HAP-1 (cell line): ENCODE results near the gene GBGT1.
A peak's percentile ranks its signal among the peaks of the same experiment; 100 is the strongest.

Experiments used
- DNase-seq, 2 experiments: peaks; one replicate each; pipeline ENCODE4 v3.0.0-alpha.2; 2016 to 2020; ENCODE audit warnings: low spot score in 2 of 2
- H3K27me3 ChIP-seq: fragments of 250-450 bp; sonication (Bioruptor Pico); 2 replicates; pipeline ENCODE4 v1.5.1; 2020; ENCODE audit warnings: low read depth, mild to moderate bottlenecking, moderate library complexity
- H3K36me3 ChIP-seq: fragments of 250-450 bp; sonication (Bioruptor Pico); replicated peaks from 2 replicates; pipeline ENCODE4 v1.5.1; 2020; ENCODE audit warnings: mild to moderate bottlenecking
- H3K4me1 ChIP-seq: fragments of 250-450 bp; sonication (Bioruptor Pico); 2 replicates; pipeline ENCODE4 v1.5.1; 2020; ENCODE audit warnings: mild to moderate bottlenecking
- H3K4me3 ChIP-seq: fragments of 250-450 bp; sonication (Bioruptor Pico); 2 replicates; pipeline ENCODE4 v1.5.1; 2020; ENCODE audit warnings: mild to moderate bottlenecking, moderate library complexity
- H3K9me3 ChIP-seq: fragments of 250-450 bp; sonication (Bioruptor Pico); 2 replicates; pipeline ENCODE4 v1.5.1; 2020; ENCODE audit warnings: mild to moderate bottlenecking, moderate library complexity
- in situ Hi-C: fragments of 300-500 bp; cut with MboI; formaldehyde crosslinking; loops from 3 replicates; pipeline ENCODE4 v1.14.3; 2020; ENCODE audit warnings: low sequenced_read_pairs, inconsistent platforms, mixed read lengths

Gene GBGT1

GRCh38 chr9:133149130-133150015 is 14.3 kb downstream of the GBGT1 start:
- Histone ChIP-seq H3K4me3 (peak overlapping the region; percentile 31), H3K27me3 (no peaks in the 10 kb centered on the region), H3K9me3 (no peaks in the 10 kb centered on the region), H3K4me1 (peaks cover 14% of the 10 kb centered on the region), H3K36me3 (peaks cover 12% of the 10 kb centered on the region)
- peak; percentile 82 to 91 for DNase-seq
- in situ Hi-C loops, result no loop called here

- Histone ChIP-seq H3K27me3 (no peaks in the 10 kb centered on the region), H3K36me3 (peaks cover 8% of the 10 kb centered on the region), H3K4me3 (peak overlapping the region; percentile 79), H3K4me1 (peaks cover 18% of the 10 kb centered on the region), H3K9me3 (no peaks in the 10 kb centered on the region)
- in situ Hi-C loops, result no loop called here
- DNase-seq, result peak in 1 of 2 experiments; percentile 61
These were observed 15.2 kb downstream of the GBGT1 start for GRCh38 chr9:133148199-133149129.

- H3K4me3 ChIP-seq, result peak overlapping the region; percentile 79
- H3K4me1 ChIP-seq, result peaks cover 18% of the 10 kb centered on the region
- peak; percentile 68 to 92 for DNase-seq
- no peaks in the 10 kb centered on the region for H3K27me3 ChIP-seq
- no peaks in the 10 kb centered on the region for H3K9me3 ChIP-seq
- in situ Hi-C loops, result no loop called here
- H3K36me3 ChIP-seq, result peaks cover 5% of the 10 kb centered on the region; the same call in 1 of the 2 replicates
These were observed 16.1 kb downstream of the GBGT1 start for GRCh38 chr9:133147412-133148198.

- peaks cover 5% of the 10 kb centered on the region; the same call in 1 of the 2 replicates for H3K36me3 ChIP-seq
- no peaks in the 10 kb centered on the region for H3K9me3 ChIP-seq
- H3K4me1 ChIP-seq, result peaks cover 18% of the 10 kb centered on the region
- peak overlapping the region; percentile 79 for H3K4me3 ChIP-seq
- DNase-seq, result no peak
- in situ Hi-C loops, result no loop called here
- no peaks in the 10 kb centered on the region for H3K27me3 ChIP-seq
These were observed 16.8 kb downstream of the GBGT1 start for GRCh38 chr9:133146746-133147411.

DNA sequence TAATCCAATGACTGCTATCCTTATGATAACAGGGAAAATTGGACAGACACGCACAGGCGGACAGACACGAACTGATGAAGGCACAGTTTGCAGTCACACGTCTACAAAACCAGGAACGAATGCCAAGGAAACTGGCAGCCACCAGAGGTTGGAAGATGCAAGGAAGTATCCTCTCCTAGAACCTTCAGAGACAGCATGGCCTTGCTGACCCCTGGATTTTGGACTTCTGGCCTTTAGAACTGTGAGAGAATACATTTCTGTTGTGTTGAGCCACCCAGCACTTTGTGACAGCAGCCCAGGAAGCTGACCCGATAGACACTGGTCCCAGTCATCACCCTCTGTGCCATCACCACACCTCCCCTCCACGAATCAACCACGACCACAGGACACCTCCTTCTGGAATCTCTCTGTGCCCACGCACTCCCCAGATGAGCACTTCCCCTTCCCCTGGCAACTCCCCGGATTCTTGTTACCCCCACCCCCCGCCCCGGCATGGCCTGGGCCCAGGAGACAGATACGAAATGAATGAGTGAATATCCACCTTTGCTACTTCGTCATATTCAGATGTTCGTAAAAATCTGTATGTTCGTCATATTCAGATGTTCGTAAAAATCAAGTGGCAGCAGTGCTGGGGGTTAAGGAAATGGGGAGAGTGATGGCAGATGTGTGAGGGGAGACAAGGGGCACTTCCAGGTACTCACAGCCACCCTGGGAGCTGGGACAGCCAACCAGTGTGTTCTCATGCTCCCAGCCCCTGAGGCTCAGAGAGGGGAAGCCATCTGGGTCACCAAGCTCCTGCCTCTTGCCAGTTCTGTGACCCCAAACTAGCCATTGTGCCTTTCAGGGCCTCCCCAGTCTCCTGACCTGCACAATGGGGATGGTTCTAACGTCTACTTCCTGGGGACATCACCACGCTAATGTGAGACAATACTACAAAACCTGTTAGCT is 18.5 kb downstream of the GBGT1 start:
- no peak for DNase-seq
- in situ Hi-C loops, result no loop called here
- Histone ChIP-seq H3K4me1 (peaks cover 18% of the 10 kb centered on the region), H3K4me3 (no peak overlapping the region), H3K9me3 (no peaks in the 10 kb centered on the region), H3K27me3 (no peaks in the 10 kb centered on the region), H3K36me3 (peaks cover 5% of the 10 kb centered on the region; the same call in 1 of the 2 replicates)

DNA sequence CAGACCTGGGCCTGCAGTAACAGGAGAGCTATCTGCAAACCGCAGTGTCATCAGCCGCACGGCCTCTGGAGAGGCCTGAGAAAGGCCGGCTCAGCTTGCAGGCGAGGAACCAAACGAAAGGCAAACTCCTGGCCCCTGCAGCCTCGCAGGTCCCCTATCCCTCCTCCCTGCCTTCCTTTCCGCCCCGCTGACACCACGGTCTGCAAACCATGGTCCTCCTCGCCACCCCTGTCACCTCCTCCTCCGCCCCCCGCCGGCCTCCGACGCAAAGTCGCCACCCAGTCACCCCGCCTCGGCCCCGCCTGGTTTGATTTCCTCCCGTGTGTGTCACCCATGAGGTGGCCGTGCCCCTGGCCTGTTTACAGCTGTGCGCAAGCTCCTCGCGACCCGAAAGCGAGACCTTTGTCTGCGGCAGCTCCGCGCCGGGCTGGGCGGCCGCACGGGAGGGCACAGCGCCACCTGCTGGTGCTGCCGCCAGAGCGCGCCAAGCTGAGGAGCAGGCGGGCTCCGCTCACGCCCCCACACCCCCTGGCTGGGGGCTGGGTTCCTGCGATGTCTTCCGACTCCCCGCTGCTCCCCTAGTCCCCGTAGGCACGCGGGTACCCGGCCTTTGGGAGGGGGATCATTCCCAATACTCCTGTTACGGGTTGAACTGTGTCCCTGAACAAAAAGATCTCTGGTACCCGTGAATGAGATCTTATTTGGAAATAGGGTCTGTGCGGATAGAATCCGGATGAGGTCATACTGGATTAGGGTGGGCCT is 19.4 kb downstream of the GBGT1 start:
- Histone ChIP-seq H3K27me3 (no peaks in the 10 kb centered on the region), H3K9me3 (no peaks in the 10 kb centered on the region), H3K4me1 (peaks cover 12% of the 10 kb centered on the region), H3K36me3 (peaks cover 5% of the 10 kb centered on the region; the same call in 1 of the 2 replicates), H3K4me3 (peak overlapping the region; percentile 30)
- in situ Hi-C loops, result no loop called here
- DNase-seq, result peak; percentile 63 to 86

- in situ Hi-C loops, result no loop called here
- no peaks in the 10 kb centered on the region for H3K27me3 ChIP-seq
- peaks cover 12% of the 10 kb centered on the region for H3K4me1 ChIP-seq
- no peak for DNase-seq
- peaks cover 5% of the 10 kb centered on the region; the same call in 1 of the 2 replicates for H3K36me3 ChIP-seq
- peak overlapping the region; percentile 30 for H3K4me3 ChIP-seq
- H3K9me3 ChIP-seq, result no peaks in the 10 kb centered on the region
These were observed 20.0 kb downstream of the GBGT1 start for GRCh38 chr9:133143639-133144141.

DNA sequence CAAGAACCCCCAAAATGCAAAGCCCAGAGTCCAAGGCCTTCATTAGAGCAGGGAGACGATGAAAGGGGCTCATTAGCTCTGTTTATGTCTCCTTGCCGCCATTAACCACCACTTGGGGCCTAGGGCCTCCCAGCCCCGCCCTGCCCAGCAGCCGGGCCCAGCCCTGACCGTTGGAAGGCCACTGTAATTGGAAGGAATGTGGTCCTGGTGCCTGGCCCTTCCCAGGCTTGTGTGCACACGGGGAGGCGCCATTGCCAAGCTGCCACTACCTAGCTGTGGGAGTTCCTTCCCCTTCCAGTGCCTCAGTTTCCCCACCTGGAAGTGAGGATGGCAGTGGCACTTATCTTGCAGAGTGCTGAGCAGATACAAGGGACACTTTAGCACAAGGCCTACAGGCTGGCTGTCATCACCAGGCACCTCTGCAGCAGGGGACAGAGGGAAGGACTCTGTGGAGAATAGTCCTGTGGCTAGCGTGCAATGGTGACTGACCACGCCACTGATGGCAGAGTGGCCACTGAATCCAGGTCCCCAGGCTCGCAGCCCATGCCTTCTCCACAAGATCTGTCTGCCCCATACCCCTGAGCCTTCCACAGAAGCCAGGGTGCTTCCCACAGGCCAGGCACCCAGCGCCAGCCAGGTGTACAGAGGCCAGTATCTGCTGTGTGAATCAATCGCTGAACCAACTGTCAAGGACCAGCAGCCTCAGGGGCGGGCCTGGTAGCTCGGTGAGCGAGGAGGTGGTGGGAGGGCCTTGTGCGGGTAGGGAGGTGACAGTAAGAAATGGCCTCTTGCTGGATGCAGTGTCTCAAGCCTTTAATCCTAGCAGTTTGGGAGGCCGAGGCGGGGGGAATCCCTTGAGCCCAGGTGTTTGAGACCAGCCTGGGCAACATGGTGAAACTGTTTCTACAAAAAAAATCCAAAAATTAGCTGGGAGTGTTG is 20.8 kb downstream of the GBGT1 start:
- peaks cover 5% of the 10 kb centered on the region; the same call in 1 of the 2 replicates for H3K36me3 ChIP-seq
- peaks cover 11% of the 10 kb centered on the region for H3K4me1 ChIP-seq
- no peak for DNase-seq
- H3K9me3 ChIP-seq, result no peaks in the 10 kb centered on the region
- no peaks in the 10 kb centered on the region for H3K27me3 ChIP-seq
- H3K4me3 ChIP-seq, result no peak overlapping the region
- in situ Hi-C loops, result no loop called here

- Histone ChIP-seq H3K9me3 (no peaks in the 10 kb centered on the region), H3K27me3 (no peaks in the 10 kb centered on the region), H3K36me3 (peaks cover under 1% of the 10 kb centered on the region; the same call in 1 of the 2 replicates), H3K4me3 (no peak overlapping the region), H3K4me1 (peaks cover 7% of the 10 kb centered on the region)
- in situ Hi-C loops, result no loop called here
- DNase-seq, result no peak
These were observed 21.7 kb downstream of the GBGT1 start for GRCh38 chr9:133141833-133142595.

DNA sequence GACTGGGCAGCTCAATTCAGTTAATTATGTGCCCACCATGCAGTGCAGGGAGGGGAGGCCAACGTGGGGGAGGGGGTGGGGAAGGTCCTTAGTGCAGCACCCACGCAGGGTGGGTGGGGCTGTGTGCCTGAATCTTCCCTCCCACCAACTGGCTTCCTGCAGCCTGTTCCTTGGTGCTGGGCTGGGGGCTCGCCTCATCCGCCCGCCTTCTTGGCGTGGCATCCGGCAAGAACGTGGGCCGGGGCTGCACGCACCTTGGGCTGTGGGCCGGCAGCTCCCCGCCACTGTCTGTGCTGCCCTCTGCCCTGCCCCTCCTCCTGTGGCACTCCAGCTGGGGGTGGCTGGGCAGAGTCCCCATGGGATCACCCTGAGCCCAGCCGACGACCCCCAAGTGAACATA is 23.1 kb downstream of the GBGT1 start:
- Histone ChIP-seq H3K4me1 (peaks cover 7% of the 10 kb centered on the region), H3K4me3 (no peak overlapping the region), H3K27me3 (no peaks in the 10 kb centered on the region), H3K36me3 (no peaks in the 10 kb centered on the region), H3K9me3 (no peaks in the 10 kb centered on the region)
- in situ Hi-C loops, result no loop called here
- no peak for DNase-seq
